Stomach smooth muscle (tissue), 2 donors: ENCODE results near the gene NCR3LG1.

Experiments used
- H3K27ac ChIP-seq: one replicate; pipeline ENCODE4 v1.7.0; 2013; ENCODE audit warnings: mild to moderate bottlenecking, low read length, inconsistent platforms
- H3K27me3 ChIP-seq, 2 donors: one replicate each; pipeline ENCODE4 v1.7.0; 2013; ENCODE audit warnings: low read length in 2 of 2; ENCODE audit not compliant: insufficient read depth in 2 of 2, control insufficient read depth in 1 of 2
- H3K36me3 ChIP-seq, 2 donors: one replicate each; pipeline ENCODE4 v1.7.0; 2013; ENCODE audit warnings: low read length in 2 of 2; ENCODE audit not compliant: control insufficient read depth in 2 of 2, insufficient read depth in 2 of 2
- H3K4me1 ChIP-seq: one replicate; pipeline ENCODE4 v1.7.0; 2013; ENCODE audit warnings: low read length; ENCODE audit not compliant: control insufficient read depth, insufficient read depth
- H3K4me3 ChIP-seq, 2 donors: one replicate each; pipeline ENCODE4 v1.7.0; 2013; ENCODE audit warnings: low read length in 2 of 2
- H3K9ac ChIP-seq, 2 donors: one replicate each; pipeline ENCODE4 v1.7.0; 2013; ENCODE audit warnings: low read length in 2 of 2, mild to moderate bottlenecking in 1 of 2
- H3K9me3 ChIP-seq, 2 donors: one replicate each; pipeline ENCODE4 v1.7.0; 2013; ENCODE audit warnings: low read length in 2 of 2; ENCODE audit not compliant: control insufficient read depth in 2 of 2
- donor health status: healthy.
- donor health status: Pancreatic carcinoma.

The NCR3LG1 gene

DNA sequence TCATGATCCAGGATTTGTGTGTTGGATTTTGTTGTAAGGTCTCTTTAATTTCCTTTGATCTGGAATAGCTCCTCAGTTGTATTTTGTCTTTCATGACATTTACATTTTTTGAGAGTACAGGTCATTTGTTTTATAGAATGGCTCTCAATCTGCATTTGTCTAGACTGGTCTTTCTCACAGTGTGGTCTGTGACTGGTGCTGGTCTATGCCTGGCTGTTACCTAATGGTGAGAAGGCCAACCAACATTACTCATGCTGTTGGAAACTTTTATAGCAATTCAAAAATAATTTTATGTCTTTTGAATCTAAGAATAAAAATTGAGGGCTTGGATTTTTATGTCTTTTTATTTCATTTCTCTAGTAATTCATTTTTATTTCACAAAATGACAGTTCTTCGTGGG, 3.9 kb upstream of the NCR3LG1 start:
- H3K9me3 ChIP-seq = no peaks in the 10 kb centered on the region
- H3K36me3 ChIP-seq = no peaks in the 10 kb centered on the region
- H3K27ac ChIP-seq = no peak overlapping the region
- H3K4me1 ChIP-seq = peaks cover 3% of the 10 kb centered on the region
- no peak overlapping the region for H3K9ac ChIP-seq
- no peak overlapping the region for H3K4me3 ChIP-seq
- no peaks in the 10 kb centered on the region for H3K27me3 ChIP-seq

DNA sequence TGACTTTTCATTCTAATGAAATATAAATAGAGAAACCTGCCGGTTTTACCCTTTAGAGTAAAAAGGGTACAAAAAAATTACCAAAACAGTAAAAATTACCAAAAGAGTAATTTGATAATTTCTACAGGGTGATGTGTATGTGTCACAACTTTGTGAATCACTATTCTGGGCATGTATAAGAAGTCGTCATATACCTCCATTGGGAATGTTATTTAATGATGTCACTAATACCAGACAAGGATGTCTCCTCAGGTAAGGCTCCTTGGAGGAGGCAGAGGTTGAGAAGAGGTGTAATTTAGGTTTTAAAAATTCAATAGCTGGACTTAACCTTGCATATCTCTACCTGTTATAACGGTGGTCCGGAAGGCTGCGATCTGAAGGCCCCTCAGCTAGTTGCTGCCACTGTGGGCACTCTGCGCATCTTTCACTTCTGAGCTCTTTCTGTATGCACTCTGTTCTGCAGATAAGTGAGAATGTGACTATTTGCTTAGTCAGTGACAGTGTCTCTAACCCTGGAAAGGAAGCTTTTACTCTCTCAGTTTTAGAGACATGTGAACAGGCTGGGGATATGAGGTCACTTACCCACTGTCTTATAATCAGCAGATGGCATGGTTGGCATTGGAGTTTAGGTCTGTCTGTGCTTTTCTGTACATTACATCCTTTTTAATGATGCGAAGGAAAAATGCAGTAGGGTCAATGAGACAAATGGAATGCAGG, 987 bp upstream of the NCR3LG1 start:
- Histone ChIP-seq H3K4me1 (peaks cover 6% of the 10 kb centered on the region), H3K27me3 (no peaks in the 10 kb centered on the region), H3K36me3 (no peaks in the 10 kb centered on the region), H3K4me3 (no peak overlapping the region), H3K9ac (no peak overlapping the region), H3K9me3 (no peaks in the 10 kb centered on the region), H3K27ac (no peak overlapping the region)

GRCh38 chr11:17351172-17351509, 459 bp upstream of the NCR3LG1 start:
- no peak overlapping the region for H3K27ac ChIP-seq
- no peaks in the 10 kb centered on the region for H3K9me3 ChIP-seq
- no peaks in the 10 kb centered on the region for H3K27me3 ChIP-seq
- peak overlapping the region in 1 of 2 donors; percentile 72 for H3K9ac ChIP-seq
- peaks cover 6% of the 10 kb centered on the region for H3K4me1 ChIP-seq
- H3K36me3 ChIP-seq = no peaks in the 10 kb centered on the region
- H3K4me3 ChIP-seq = peak overlapping the region; percentile 58 to 82

GRCh38 chr11:17352950-17353820, 1.6 kb downstream of the NCR3LG1 start:
- H3K27ac ChIP-seq = peak overlapping the region; percentile 69
- H3K9me3 ChIP-seq = no peaks in the 10 kb centered on the region
- H3K4me1 ChIP-seq = peaks cover 6% of the 10 kb centered on the region
- no peaks in the 10 kb centered on the region for H3K36me3 ChIP-seq
- peak overlapping the region; percentile 58 to 72 for H3K9ac ChIP-seq
- peak overlapping the region; percentile 82 to 91 for H3K4me3 ChIP-seq
- H3K27me3 ChIP-seq = no peaks in the 10 kb centered on the region

DNA sequence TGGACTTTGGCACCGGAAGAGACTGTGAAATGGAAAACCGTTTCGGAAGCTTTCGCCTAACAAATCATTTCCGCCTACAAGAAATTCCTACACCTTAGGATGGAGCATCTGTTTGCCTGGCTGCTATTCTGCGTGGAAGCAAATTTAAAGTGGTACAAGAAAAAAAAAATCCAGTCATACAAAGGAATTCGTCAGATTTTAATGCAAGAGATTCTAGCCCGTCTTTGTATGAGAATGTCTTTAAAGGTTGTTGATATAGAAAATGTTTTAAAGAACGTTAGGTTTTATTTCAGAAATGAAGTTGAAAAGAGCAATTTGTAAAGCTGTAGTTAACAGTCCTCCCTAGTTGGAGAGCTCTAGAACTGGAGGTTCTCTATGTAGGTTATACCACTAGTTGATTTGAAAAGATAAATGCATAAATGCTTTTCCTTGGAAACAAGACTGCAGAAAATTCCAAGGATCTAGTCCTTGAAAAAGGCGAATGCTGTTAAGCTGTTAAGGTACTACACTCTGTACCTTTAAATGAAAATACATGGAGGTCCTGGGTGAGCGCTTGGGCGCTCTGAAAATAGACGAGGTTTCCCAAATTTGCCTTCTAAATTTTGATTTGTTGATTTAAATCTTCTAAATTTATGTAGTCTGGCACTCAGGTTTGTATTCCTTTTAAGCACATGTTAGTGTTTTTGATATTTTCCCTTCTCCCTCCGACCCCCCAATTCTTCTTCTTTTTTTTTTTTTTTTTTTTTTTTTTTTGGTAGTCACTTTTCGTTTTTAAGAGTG, 2.4 kb downstream of the NCR3LG1 start:
- Histone ChIP-seq H3K27me3 (no peaks in the 10 kb centered on the region), H3K4me1 (peaks cover 6% of the 10 kb centered on the region), H3K27ac (peak overlapping the region; percentile 69), H3K4me3 (peak overlapping the region; percentile 82 to 91), H3K36me3 (no peaks in the 10 kb centered on the region), H3K9ac (peak overlapping the region; percentile 30 to 72), H3K9me3 (no peaks in the 10 kb centered on the region)

- no peaks in the 10 kb centered on the region for H3K36me3 ChIP-seq
- no peaks in the 10 kb centered on the region for H3K27me3 ChIP-seq
- no peaks in the 10 kb centered on the region for H3K9me3 ChIP-seq
- peaks cover 6% of the 10 kb centered on the region for H3K4me1 ChIP-seq
- H3K27ac ChIP-seq = no peak overlapping the region
- H3K9ac ChIP-seq = no peak overlapping the region
- no peak overlapping the region for H3K4me3 ChIP-seq
These were observed 3.0 kb downstream of the NCR3LG1 start for GRCh38 chr11:17354601-17354991.

GRCh38 chr11:17366495-17366894, 14.9 kb downstream of the NCR3LG1 start:
- Histone ChIP-seq H3K27ac (no peak overlapping the region), H3K4me1 (no peaks in the 10 kb centered on the region), H3K9ac (no peak overlapping the region), H3K9me3 (peaks cover 13 to 24% of the 10 kb centered on the region in 2 donors), H3K36me3 (peaks cover 31 to 35% of the 10 kb centered on the region in 2 donors), H3K4me3 (no peak overlapping the region), H3K27me3 (no peaks in the 10 kb centered on the region)

DNA sequence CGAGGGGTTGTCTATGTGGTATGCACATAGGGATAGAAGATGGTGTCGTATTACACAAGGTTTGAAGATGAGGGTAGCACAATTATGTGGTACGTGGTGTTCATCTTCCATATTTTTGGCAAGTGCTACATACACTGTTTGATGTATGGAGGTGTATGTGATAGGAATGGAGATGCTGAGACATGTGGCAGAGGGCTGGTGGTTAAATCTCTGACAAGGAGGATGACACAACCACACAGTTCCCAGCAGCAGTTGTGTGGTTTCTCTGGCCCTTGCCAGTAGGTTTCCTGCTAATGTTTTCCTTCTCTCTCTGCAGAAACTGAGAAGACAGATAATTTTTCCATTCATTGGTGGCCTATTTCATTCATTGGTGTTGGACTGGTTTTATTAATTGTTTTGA, 17.0 kb downstream of the NCR3LG1 start:
- no peak overlapping the region for H3K27ac ChIP-seq
- no peak overlapping the region for H3K9ac ChIP-seq
- peaks cover 33 to 37% of the 10 kb centered on the region in 2 donors for H3K9me3 ChIP-seq
- no peak overlapping the region for H3K4me3 ChIP-seq
- no peaks in the 10 kb centered on the region for H3K27me3 ChIP-seq
- H3K36me3 ChIP-seq = peaks cover 51% of the 10 kb centered on the region in 2 donors
- no peaks in the 10 kb centered on the region for H3K4me1 ChIP-seq

DNA sequence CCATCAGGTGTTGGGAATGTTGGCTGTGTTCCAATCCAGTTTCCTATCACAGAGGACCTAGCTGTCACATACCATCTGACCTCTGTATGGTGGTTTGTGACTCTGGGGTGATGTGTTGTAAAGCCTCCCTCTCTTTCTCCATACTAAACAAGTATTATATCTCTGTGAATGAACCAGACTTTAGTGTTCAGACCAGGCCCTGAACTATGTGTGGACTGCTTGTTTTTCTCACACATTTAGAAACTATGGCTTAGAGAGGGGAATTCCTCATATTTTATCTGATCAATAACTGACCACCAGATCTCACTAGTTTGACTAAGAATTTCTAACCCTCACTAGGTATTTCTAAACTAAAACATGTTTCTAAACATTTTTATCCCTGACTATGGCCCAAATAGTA, 17.5 kb downstream of the NCR3LG1 start:
- H3K36me3 ChIP-seq = peaks cover 52 to 55% of the 10 kb centered on the region in 2 donors
- H3K4me3 ChIP-seq = no peak overlapping the region
- H3K9me3 ChIP-seq = peaks cover 35 to 37% of the 10 kb centered on the region in 2 donors
- no peak overlapping the region for H3K9ac ChIP-seq
- H3K27ac ChIP-seq = no peak overlapping the region
- no peaks in the 10 kb centered on the region for H3K4me1 ChIP-seq
- H3K27me3 ChIP-seq = no peaks in the 10 kb centered on the region

DNA sequence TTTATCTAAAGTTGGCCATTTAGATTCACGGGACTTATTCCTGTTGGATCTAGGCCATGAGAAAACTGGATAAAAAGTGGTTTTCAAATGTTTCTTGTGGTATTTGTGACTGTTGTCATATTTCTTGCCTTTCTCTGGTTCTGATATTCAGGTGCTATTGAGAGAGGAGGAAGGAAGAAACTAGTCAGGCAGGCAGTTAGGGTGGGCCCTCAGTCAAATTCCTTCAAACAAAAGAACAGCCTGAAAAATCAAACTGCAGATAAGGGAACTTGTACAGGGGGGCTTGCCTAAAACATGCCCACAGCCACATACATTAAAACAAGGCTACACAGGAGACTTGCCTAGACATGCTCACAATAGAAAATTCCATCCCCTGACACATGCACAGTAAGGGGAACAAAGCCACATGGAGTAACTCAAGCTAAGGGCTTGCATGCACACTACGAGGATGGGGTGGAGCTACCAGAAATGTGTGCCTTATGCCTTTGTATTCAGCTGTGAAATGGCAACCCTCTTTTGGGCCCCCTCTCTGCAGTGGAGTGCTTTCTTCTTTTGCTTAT, 18.2 kb downstream of the NCR3LG1 start:
- Histone ChIP-seq H3K36me3 (peaks cover 52 to 55% of the 10 kb centered on the region in 2 donors), H3K9me3 (peaks cover 35 to 37% of the 10 kb centered on the region in 2 donors), H3K4me1 (no peaks in the 10 kb centered on the region), H3K27ac (no peak overlapping the region), H3K4me3 (no peak overlapping the region), H3K9ac (no peak overlapping the region), H3K27me3 (no peaks in the 10 kb centered on the region)
